HG03354 (cell line): ENCODE data around the gene ZXDC.

Experiments
- ATAC-seq: cut with Tn5 transposase; IDR thresholded peaks from one replicate; pipeline ENCODE4 v1.9.1; 2021; ENCODE audit warnings: mild to moderate bottlenecking; ENCODE audit not compliant: unreplicated experiment, poor library complexity, severe bottlenecking

Gene ZXDC

GRCh38 chr3:126493739-126494138, 18.0 kb upstream of the ZXDC start:
- ATAC-seq, result no peak

GRCh38 chr3:126493051-126493450, 17.4 kb upstream of the ZXDC start:
- ATAC-seq, result no peak

GRCh38 chr3:126491221-126492013, 15.7 kb upstream of the ZXDC start:
- ATAC-seq, result no peak

- ATAC-seq, result no peak
Measured at GRCh38 chr3:126490619-126491018, 14.9 kb upstream of the ZXDC start.

GRCh38 chr3:126488886-126489569, 13.3 kb upstream of the ZXDC start:
- ATAC-seq, result no peak

- no peak for ATAC-seq
Measured at GRCh38 chr3:126488185-126488584, 12.5 kb upstream of the ZXDC start.

- ATAC-seq, result no peak
Measured at GRCh38 chr3:126487151-126487771, 11.6 kb upstream of the ZXDC start.

GRCh38 chr3:126486360-126486847, 10.7 kb upstream of the ZXDC start:
- no peak for ATAC-seq

GRCh38 chr3:126485956-126486355, 10.3 kb upstream of the ZXDC start:
- ATAC-seq, result no peak

- no peak for ATAC-seq
Measured at GRCh38 chr3:126485176-126485897, 9.6 kb upstream of the ZXDC start.

- ATAC-seq, result no peak
Measured at GRCh38 chr3:126484662-126485061, 9.0 kb upstream of the ZXDC start.

- no peak for ATAC-seq
Measured at GRCh38 chr3:126484148-126484547, 8.5 kb upstream of the ZXDC start.

- ATAC-seq, result no peak
Measured at GRCh38 chr3:126483321-126483761, 7.7 kb upstream of the ZXDC start.

GRCh38 chr3:126482503-126483255, 7.0 kb upstream of the ZXDC start:
- no peak for ATAC-seq

GRCh38 chr3:126481808-126482502, 6.3 kb upstream of the ZXDC start:
- no peak for ATAC-seq

GRCh38 chr3:126480861-126481260, 5.2 kb upstream of the ZXDC start:
- no peak for ATAC-seq

GRCh38 chr3:126480206-126480605, 4.5 kb upstream of the ZXDC start:
- no peak for ATAC-seq

- ATAC-seq, result no peak
Measured at GRCh38 chr3:126479642-126480041, 4.0 kb upstream of the ZXDC start.
